NOMO-1 (cell line): Measurements from ENCODE around the gene CEP112.

ENCODE experiments used
- DNase-seq, 2 experiments: peaks; one replicate each; lab custom pipeline; 2025; ENCODE audit not compliant: unreplicated experiment in 2 of 2; lab: John Stamatoyannopoulos, UW

Gene CEP112

GRCh38 chr17:65627891-65628643, 563.9 kb downstream of the CEP112 start:
- DNase-seq = no peak

- DNase-seq = no peak
These were observed 564.8 kb downstream of the CEP112 start for GRCh38 chr17:65627108-65627507.

- no peak for DNase-seq
These were observed 565.5 kb downstream of the CEP112 start for GRCh38 chr17:65626451-65626850.

GRCh38 chr17:65618516-65618915, 573.4 kb downstream of the CEP112 start:
- DNase-seq = no peak

GRCh38 chr17:65617496-65617895, 574.4 kb downstream of the CEP112 start:
- no peak for DNase-seq

GRCh38 chr17:65609749-65610148, 582.2 kb downstream of the CEP112 start:
- no peak for DNase-seq

DNA sequence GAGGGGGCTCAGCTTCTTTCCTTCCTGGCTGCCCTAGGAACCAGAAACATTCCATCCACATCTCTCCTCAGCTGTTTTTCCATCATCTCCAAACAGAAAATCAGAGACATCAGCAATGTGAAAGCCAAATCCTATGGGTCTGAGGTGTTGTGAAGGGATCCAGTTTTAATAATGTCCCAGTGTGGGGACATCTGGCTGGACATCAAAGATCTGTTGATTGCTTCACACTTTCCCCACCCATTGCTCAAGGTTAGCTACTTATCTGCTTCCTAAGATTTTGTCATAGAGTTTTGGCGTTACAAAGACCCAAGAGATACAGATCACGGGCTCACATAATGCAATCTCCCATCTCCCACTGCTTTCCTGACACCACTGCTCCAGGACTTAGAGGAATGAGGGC, 582.6 kb downstream of the CEP112 start:
- no peak for DNase-seq

- DNase-seq = no peak
These were observed 587.9 kb downstream of the CEP112 start for GRCh38 chr17:65604070-65604469.

DNA sequence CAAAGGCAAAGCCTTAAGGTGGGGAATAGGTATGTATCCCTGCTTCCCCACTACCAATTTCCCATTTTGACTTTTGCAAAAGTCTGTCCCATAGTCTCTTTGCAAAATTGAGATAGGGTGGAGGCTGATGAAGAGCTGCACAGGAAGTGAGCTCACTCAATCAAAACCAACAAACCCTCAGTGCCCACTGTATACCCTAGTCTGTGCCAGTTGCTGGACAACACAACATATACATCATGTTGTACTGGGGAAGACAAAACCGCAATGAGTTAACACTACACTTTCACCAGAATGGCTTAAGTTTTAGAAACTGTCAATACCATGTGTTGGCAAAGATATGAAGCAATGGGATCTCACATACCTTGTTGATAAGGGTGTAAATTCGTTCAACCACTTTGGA, 590.1 kb downstream of the CEP112 start:
- DNase-seq = no peak

DNA sequence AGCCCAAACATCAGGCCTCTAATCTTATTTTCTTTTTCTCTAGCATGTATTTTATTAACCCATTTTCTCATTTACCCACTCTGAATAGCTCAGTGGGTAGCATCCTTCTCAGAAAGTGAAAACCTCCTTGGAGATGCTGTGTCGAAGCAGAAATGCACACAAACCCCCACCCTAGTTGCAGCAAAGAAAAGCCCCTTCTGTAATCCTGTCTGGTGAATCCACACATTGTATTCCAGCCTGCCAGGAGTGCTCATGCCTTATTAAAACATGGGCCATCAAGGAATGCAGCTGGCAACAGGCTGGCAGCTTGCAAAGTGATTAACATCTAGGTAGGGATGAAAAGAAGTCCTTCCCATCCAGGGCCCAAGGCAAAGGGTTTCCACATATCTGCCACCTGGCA, 590.8 kb downstream of the CEP112 start:
- no peak for DNase-seq

- no peak for DNase-seq
These were observed 591.4 kb downstream of the CEP112 start for GRCh38 chr17:65600518-65600917.

DNA sequence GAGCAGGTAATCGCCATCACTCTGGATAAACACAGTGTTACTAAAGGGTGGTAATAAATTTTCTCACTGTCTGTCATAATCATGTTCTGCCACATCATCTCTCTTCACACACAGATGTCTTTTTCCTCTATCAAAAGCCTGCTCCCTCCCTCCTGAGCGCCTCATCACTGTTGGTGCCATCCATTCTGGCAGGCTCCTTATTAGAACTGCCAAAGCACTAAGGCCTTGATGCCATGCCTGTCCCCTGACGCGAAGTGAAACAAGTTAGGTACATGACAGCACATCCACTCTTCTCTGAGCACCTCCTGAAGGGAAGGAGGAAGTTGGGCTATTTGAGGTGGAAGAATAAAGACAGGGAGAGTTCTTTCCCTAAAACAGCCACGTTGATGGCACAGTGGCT, 592.3 kb downstream of the CEP112 start:
- no peak for DNase-seq

DNA sequence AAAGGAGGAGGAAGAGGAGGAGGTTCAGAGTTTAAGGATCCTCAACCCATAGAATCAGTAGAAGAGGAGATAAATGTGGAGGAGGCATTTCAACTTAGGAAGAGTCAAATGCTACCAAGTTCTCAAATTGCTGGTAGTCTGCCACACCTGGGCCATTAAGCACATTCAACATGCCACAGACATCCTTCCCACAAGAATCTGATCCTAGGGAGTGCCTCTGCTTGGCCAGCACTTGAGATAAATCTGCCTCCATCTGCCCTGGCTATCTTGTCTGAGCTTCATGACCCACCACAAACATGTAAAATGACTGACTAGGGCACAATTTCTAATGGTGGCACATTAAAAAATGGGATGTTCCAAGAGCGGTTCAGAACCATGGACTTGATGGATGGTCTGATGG, 593.2 kb downstream of the CEP112 start:
- no peak for DNase-seq

GRCh38 chr17:65595071-65595656, 596.8 kb downstream of the CEP112 start:
- DNase-seq = no peak

GRCh38 chr17:65593855-65594845, 597.8 kb downstream of the CEP112 start:
- no peak for DNase-seq

DNA sequence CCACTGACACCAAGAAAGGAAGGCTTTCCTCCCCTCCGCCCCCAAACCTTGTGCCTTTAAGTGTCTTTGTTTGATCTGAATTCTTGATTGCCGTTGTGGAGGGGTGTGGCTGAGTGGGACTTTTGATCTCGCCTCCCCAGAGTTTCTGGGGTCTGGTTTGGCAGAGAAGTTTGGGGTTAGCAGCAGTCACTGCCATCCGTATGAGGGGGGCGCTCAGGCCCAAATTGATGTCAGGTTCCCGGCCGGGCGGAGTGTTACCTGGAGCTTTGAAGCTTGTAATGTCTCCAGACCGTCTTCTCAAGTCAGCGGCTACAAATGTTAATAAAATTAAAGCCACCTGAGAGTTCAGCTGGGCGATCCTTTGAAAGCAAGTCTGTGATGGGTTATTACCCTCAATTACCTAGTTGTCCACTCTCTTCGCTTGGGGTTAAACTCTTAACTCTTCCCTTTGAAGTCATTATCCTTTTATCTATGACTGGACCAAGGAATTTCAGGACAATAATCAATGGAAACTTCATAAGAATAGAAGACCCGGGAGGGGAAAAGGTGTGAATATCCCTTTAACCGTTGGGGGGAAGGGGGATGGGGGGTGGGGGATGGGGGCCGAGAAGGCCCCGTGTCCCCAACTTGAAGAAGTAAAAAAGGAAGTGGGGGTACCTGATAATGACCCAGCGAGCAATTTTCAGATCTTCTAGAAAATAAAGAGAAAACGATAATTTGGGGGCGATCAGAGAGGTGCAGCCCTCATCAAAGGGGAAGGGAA, 598.7 kb downstream of the CEP112 start:
- DNase-seq = peak in 1 of 2 experiments; percentile 5

GRCh38 chr17:65592125-65592965, 599.6 kb downstream of the CEP112 start:
- no peak for DNase-seq

DNA sequence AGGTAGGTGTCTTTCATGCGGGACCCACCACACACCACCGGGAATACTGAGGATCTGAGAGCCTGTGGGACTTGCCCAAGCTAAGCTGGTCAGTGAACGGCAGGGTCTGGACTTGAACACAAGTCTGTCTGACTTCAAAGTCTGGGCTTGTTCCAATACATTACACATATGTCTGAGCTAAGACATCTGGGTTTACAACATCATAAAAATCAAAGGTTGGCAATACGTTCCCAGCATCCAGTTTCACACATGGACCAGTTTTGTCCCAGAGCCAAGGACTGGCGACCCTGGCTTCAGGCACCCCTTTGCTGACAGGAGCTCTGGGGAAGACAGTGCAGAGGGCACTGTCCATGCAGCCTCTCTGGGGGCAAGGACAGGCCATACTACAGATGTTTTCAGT, 602.6 kb downstream of the CEP112 start:
- no peak for DNase-seq

DNA sequence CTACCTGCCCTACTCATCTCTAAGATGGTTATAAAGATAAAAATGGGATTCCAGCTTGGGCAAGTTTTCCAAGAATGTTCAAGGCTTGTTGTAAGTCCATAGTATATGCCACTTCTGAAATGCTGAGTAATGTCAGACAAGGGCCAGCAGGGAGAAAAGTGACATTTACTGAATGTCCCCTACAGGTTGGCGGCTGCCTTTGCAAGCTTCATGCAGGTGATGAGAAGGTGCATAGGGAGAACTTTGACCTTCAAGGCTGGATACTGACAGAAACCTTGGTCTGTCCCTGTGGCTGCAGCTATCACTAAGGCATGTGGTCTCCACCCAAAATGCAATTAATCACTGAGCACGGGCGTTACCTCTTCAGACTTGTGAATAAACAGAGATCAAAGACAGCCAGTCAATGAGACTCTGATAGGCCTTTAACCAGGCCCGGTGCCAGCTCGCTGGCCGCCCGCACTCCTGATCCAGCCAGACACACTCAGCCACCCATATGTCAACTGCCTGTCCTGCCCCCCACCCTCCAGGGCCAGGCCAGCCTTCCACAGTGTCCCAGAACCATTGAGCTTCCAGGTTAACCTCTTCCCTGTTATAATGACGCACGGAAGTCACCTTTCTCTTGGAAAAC, 603.6 kb downstream of the CEP112 start:
- no peak for DNase-seq
